HG03108 (cell line): Measurements from ENCODE around the gene NUP188.
"Not testable (repeated sequence)": the region's sequence is repeated elsewhere in the genome, so short reads cannot be mapped to it uniquely, and the experiment has no call there.

ENCODE experiments used
- ATAC-seq: cut with Tn5 transposase; IDR thresholded peaks from one replicate; pipeline ENCODE4 v1.9.1; 2021; ENCODE audit warnings: moderate library complexity; ENCODE audit not compliant: unreplicated experiment

The NUP188 gene

GRCh38 chr9:128944966-128945365 lies 2.5 kb upstream of the NUP188 start:
- ATAC-seq, result not testable (repeated sequence)

GRCh38 chr9:128945798-128946501 lies 1.5 kb upstream of the NUP188 start:
- no peak for ATAC-seq

- peak; percentile 8 for ATAC-seq
These were observed 775 bp upstream of the NUP188 start for GRCh38 chr9:128946571-128947276.

GRCh38 chr9:128947277-128947526 lies 297 bp upstream of the NUP188 start:
- no peak for ATAC-seq

- not testable (repeated sequence) for ATAC-seq
These were observed 13.9 kb downstream of the NUP188 start for GRCh38 chr9:128961403-128961802.

- no peak for ATAC-seq
These were observed 22.0 kb downstream of the NUP188 start for GRCh38 chr9:128969491-128969890.

GRCh38 chr9:128972956-128973355 lies 25.5 kb downstream of the NUP188 start:
- ATAC-seq, result no peak

- no peak for ATAC-seq
These were observed 31.6 kb downstream of the NUP188 start for GRCh38 chr9:128979111-128979510.

GRCh38 chr9:128983536-128983935 lies 36.0 kb downstream of the NUP188 start:
- ATAC-seq, result no peak

GRCh38 chr9:128986671-128987070 lies 39.2 kb downstream of the NUP188 start:
- no peak for ATAC-seq

- no peak for ATAC-seq
These were observed 40.3 kb downstream of the NUP188 start for GRCh38 chr9:128987805-128988204.

GRCh38 chr9:128992995-128993394 lies 45.5 kb downstream of the NUP188 start:
- ATAC-seq, result no peak

- no peak for ATAC-seq
These were observed 48.3 kb downstream of the NUP188 start for GRCh38 chr9:128995791-128996190.

- ATAC-seq, result no peak
These were observed 51.0 kb downstream of the NUP188 start for GRCh38 chr9:128998462-128998861.

GRCh38 chr9:128999581-129000206 lies 52.2 kb downstream of the NUP188 start:
- no peak for ATAC-seq

- no peak for ATAC-seq
These were observed 54.2 kb downstream of the NUP188 start for GRCh38 chr9:129001504-129002325.

GRCh38 chr9:129002992-129003391 lies 55.5 kb downstream of the NUP188 start:
- no peak for ATAC-seq

- ATAC-seq, result not testable (repeated sequence)
These were observed 56.7 kb downstream of the NUP188 start for GRCh38 chr9:129004173-129004572.

- ATAC-seq, result no peak
These were observed 58.0 kb downstream of the NUP188 start for GRCh38 chr9:129005336-129005997.

GRCh38 chr9:129006328-129007034 lies 59.0 kb downstream of the NUP188 start:
- no peak for ATAC-seq
